Neural progenitor cell (in vitro differentiated cells): ENCODE data around the gene FMN1.

ENCODE experiments used
- EZH2 ChIP-seq: fragments of 200-600 bp; sonication (generic); IDR thresholded peaks from 2 replicates; pipeline ENCODE4 v1.6.1; 2017; ENCODE audit warnings: antibody characterized with exemption, mild to moderate bottlenecking, moderate library complexity
- EZH2phosphoT487 ChIP-seq: fragments of 200-600 bp; sonication (generic); IDR thresholded peaks from 2 replicates; pipeline ENCODE4 v1.6.1; 2017; ENCODE audit warnings: antibody characterized with exemption
- TF ChIP-seq, protein P1 (sequence below): fragments of 200-600 bp; sonication (generic); IDR thresholded peaks from 2 replicates; pipeline ENCODE4 v1.5.1; 2017; ENCODE audit warnings: antibody characterized with exemption, mild to moderate bottlenecking

GRCh38 chr15:32927124-32927523 lies 267.4 kb downstream of the FMN1 start:
- TF ChIP-seq, protein P1, sequence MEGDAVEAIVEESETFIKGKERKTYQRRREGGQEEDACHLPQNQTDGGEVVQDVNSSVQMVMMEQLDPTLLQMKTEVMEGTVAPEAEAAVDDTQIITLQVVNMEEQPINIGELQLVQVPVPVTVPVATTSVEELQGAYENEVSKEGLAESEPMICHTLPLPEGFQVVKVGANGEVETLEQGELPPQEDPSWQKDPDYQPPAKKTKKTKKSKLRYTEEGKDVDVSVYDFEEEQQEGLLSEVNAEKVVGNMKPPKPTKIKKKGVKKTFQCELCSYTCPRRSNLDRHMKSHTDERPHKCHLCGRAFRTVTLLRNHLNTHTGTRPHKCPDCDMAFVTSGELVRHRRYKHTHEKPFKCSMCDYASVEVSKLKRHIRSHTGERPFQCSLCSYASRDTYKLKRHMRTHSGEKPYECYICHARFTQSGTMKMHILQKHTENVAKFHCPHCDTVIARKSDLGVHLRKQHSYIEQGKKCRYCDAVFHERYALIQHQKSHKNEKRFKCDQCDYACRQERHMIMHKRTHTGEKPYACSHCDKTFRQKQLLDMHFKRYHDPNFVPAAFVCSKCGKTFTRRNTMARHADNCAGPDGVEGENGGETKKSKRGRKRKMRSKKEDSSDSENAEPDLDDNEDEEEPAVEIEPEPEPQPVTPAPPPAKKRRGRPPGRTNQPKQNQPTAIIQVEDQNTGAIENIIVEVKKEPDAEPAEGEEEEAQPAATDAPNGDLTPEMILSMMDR = no peak
- TF ChIP-seq EZH2 (no peak), EZH2phosphoT487 (no peak)
